DMS153 treated with DMSO at 0.1 percent for 48 hours (cell line): ENCODE measurements around the gene SLC37A4.
"Not testable (repeated sequence)": the region's sequence is repeated elsewhere in the genome, so short reads cannot be mapped to it uniquely, and the experiment has no call there.

ENCODE experiments used
- DNase-seq: peaks from one replicate; lab custom pipeline; 2025; ENCODE audit not compliant: unreplicated experiment; lab: John Stamatoyannopoulos, UW

The SLC37A4 gene

GRCh38 chr11:119042927-119043326 is 12.2 kb upstream of the SLC37A4 start:
- DNase-seq: no peak

DNA sequence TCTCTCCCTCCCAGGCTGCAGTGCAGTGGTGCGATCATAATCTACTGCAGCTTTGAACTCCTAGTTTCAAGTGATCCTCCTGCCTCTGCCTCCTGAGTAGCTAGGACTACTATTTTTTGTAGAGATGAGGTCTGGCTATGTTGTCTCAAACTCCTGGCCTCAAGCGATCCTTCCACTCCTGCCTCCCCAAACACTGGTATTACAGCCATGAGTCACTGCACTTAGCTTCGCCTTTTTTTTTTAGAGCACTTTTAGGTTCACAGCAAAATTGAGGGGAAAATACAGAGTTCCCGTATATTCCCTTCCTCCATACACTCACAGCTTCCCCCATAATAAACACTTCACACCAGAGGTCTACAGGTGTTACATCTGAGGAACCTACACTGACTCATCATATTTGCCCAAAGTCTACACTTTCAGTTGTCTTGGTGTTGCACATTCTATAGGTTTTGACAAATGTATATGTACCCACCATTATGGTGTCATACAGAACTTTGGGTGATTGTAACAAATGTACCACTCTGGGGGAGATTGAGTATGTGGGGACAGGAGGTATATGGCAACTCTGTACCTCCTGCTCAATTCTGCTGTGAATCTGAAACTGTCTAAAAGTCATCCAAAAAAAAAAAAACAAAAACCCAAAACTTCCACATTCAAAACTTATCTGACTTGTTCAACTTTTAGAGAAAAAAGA is 11.3 kb upstream of the SLC37A4 start:
- no peak for DNase-seq

GRCh38 chr11:119039471-119039870 is 8.8 kb upstream of the SLC37A4 start:
- not testable (repeated sequence) for DNase-seq

DNA sequence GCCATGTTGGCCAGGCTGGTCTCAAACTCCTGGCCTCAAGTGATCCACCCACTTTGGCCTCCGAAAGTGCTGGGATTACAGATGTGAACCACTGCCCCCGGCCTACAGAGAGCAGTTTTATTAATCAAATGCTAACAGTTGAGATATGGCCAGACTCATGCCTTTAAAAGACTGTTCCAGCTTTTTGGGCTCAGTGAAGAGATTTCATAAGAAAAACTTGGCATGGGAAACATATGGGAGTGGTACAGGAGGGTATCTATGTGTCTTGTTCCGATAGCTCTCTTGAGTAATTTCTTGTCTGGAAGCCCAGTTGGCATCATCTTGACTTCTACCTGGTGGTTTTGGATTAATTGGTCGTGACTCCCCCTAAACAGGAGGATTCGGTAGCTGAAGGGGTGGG is 8.2 kb upstream of the SLC37A4 start:
- no peak for DNase-seq

- no peak for DNase-seq
Observed at GRCh38 chr11:119034813-119035212, 4.1 kb upstream of the SLC37A4 start.

DNA sequence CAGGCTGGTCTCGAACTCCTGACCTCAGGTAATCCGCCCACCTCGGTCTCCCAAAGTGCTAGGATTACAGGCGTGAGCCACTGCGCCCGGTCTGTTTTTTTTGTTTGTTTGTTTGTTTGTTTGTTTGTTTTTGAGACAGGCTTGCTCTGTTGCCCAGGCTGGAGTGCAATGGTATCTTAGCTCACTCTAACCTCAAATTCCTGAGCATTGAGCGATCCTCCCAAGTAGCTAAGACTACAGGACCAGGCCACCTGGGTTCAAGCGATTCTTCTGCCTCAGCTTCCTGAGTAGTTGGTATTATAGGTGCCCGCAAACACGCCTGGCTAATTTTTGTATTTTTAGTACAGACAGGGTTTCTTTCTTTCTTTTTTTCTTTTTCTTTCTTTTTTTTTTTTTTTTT is 2.7 kb upstream of the SLC37A4 start:
- not testable (repeated sequence) for DNase-seq

DNA sequence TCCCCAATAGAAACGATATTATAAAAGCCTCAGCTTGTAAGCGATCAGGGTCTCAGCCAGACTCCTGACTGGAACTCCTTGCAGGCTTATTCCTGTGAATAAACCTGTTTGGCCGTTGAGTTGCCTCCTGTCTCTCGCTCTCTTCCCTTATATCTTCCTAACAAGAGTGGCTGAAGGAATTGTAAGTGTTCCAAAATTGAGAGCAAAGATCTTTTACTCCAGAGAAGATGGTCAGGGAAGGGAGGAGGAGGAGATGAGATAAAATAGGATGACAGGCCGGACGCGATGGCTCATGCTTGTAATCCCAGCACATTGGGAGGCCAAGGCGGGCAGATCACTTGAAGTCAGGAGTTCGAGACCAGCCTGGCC is 1.2 kb upstream of the SLC37A4 start:
- no peak for DNase-seq

GRCh38 chr11:119030029-119030328 is 698 bp downstream of the SLC37A4 start:
- no peak for DNase-seq

DNA sequence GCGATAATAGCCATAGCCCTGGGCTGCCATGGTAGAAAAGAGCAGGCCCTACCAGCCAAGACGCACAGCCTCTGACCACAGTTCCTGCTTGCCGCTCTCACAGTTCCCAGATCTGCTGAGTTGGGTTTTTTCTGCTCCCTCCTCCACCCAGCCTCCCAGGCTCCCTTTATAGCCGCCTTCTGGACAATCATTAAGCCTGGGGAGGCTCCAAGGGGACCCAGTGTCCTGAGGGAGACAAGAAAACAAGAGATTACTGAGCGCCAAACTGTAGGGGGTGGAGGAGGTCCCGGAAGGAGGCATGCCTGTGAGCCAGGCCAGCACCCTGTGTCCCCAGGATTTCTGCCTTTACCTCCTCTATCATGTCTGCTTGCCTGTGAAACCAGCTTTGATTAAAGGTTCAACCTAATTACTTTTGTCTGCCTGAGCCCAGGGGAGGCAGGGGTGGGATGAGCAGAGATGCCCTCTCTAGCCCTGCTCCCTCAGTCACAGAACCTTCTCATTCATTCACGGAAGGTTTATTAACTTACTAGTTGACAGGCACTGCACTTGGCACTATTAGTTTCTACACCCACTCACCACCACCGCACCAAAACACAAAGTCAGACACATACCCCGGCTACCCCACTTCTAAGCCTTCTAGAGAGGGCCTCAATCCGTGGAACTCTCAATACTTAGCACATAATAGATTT is 1.2 kb downstream of the SLC37A4 start:
- no peak for DNase-seq

DNA sequence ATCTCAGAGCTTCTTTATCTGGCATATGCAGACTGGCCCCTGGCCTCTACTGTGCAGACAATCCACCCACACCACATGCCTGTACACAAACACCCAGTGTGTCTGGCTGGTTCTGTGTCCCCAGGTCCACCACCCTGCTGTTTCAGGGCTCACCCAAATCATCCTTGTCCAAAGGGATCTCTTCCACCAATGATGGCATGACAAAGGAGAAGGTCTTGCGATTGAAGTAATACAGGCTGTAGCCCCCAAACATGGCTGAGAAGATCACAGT is 1.7 kb downstream of the SLC37A4 start:
- no peak for DNase-seq

GRCh38 chr11:119028346-119029068 is 2.2 kb downstream of the SLC37A4 start:
- no peak for DNase-seq

GRCh38 chr11:119027561-119028345 is 2.9 kb downstream of the SLC37A4 start:
- DNase-seq: no peak

DNA sequence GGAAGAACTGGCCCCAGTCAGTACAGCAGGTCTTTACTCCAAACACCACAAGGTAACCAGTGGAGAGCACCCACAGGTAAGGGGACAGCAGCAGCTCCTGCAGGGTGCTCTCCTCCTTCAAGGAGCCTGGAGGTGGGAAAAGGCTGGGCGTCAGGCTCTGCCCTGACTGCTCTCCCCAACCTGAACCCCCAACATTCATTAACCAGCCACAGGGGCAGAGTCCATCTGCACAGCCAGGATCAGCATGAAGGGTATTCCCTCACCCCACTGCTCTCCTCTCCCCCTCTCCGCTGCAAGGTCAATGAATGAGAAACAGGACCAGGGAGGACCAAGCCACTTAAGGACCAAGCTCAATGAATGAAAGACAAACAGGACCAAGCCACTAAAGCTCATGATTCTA is 3.7 kb downstream of the SLC37A4 start:
- no peak for DNase-seq

- DNase-seq: no peak
Observed at GRCh38 chr11:119025978-119026766, 4.5 kb downstream of the SLC37A4 start.

- DNase-seq: no peak
Observed at GRCh38 chr11:119025541-119025940, 5.1 kb downstream of the SLC37A4 start.

DNA sequence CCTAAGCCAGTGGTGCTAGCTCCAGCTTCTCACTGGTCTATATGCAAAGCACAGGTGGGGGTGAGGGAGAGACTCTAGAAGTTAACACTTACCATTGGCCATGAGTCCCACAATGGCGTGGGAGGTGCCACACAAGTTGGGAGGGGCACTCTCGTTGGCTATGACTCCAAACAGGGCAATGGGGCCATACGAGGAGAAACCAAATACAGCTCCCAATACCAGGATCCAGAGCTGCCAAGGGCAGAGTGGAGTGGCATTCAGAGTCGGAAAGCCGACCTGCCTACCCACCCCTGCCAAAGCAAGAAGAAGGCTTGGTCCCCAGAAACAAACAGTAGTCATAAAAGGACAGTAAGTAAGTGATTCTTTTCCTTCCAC is 5.6 kb downstream of the SLC37A4 start:
- no peak for DNase-seq

DNA sequence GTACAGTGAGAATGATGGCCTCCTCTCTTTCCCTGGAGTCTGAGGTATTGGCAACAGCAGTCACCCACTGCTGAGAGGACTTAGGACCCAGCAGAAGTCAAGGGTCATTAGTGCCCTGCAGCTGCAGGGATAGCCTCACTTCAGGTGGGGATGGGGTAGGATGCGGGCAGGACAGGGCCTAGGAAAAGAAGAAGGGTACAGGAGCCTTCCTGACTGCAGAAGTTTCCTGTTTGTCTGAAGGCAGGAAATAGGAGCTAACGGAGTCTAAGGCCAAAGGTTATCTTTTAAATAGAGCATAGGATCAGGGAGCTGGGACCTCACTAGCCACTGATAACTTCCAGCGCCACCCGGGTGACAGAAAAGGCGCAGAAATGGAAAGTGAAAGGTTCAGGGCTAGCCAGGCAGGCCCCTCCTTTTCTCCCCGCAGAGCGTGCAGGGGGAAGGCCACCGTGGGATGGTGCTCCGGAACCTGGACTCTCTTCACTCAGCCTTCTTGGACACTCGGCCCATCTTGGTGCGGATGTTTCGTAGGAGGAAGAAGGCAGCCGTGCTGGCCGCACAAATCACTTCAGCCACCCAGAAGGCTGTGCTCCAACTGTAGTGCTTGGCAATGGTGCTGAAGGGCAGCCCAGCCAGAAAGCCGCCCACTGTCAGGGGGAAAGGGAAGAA is 6.1 kb downstream of the SLC37A4 start:
- DNase-seq: no peak

DNA sequence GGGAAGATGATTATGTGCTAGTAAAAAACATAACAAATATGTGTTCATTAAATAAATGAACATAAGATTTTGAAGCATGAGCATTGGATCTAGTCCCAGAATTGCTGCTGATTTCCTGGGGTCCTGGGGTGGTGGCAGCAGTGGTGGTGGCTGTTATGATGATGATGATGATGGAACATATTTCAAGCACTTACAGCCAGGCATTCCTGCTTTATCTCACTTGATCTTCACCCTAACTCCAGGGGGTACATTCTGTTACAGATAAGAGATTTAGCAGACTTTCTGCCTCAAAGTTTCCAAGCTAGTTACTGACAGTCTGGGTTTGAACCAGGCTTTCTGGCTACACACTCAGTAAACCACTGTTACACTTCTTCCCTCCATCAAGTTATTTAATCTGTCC is 6.9 kb downstream of the SLC37A4 start:
- DNase-seq: no peak

DNA sequence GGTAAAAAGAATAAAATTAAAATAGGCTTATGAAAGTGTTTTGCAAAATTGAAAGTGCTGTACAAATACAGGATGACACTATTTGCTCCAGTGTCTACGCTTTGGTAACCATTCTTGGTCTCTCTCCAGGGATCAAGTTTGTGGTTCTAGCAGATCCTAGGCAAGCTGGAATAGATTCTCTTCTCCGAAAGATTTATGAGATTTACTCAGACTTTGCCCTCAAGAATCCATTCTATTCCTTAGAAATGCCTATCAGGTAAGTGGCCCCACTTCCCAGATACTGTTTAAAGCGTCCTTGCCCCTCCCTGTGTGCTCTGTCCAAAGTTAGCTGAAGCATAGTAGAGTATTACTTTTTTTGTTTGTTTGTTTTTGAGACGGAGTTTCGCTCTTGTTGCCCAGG is 9.0 kb downstream of the SLC37A4 start:
- DNase-seq: no peak

- no peak for DNase-seq
Observed at GRCh38 chr11:119019996-119020395, 10.7 kb downstream of the SLC37A4 start.
